ENCODE data around the gene LRRC4.

LRRC4 gene

DNA sequence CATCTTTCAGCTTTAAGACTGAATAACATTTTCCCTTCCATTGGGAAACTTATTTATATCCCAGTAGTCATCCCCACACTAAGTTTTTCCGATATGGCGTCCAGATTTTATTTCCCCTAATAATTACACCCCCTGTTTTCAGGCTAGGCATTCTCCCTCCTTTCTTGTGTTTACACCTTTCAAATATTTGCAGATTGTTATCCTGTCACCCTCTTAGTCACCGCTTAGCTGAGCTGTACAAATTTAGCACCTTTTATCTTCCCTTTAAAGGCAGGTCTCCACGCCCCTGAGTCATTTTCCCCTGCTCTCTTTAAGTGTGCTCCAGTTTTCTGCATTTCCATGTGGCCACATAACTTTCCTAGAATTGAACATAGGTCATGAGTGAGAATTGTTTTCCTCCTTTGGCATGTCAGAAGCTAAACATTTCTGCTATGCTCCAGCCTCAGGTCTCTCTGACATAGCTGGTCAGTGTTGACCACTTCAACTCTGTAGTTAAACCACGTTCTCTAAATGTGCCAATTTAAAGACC is 47.4 kb downstream of the LRRC4 start:
- TF ChIP-seq, protein P1, sequence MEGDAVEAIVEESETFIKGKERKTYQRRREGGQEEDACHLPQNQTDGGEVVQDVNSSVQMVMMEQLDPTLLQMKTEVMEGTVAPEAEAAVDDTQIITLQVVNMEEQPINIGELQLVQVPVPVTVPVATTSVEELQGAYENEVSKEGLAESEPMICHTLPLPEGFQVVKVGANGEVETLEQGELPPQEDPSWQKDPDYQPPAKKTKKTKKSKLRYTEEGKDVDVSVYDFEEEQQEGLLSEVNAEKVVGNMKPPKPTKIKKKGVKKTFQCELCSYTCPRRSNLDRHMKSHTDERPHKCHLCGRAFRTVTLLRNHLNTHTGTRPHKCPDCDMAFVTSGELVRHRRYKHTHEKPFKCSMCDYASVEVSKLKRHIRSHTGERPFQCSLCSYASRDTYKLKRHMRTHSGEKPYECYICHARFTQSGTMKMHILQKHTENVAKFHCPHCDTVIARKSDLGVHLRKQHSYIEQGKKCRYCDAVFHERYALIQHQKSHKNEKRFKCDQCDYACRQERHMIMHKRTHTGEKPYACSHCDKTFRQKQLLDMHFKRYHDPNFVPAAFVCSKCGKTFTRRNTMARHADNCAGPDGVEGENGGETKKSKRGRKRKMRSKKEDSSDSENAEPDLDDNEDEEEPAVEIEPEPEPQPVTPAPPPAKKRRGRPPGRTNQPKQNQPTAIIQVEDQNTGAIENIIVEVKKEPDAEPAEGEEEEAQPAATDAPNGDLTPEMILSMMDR (IDR thresholded peaks at IDR 0.05), result no peak
- H3K4me1 ChIP-seq (ENCODE audit: control insufficient read depth in 1 of 2, insufficient read depth in 1 of 2, low read depth in 1 of 2, low read length in 1 of 2), result no peaks in the 10 kb centered on the region
- H3K27me3 ChIP-seq, result no peaks in the 10 kb centered on the region
- no peak overlapping the region for H3K4me3 ChIP-seq (ENCODE audit: low read depth in 1 of 2, low read length in 1 of 2)
- H3K27ac ChIP-seq, result no peak overlapping the region
- H3K36me3 ChIP-seq, result peaks cover 19% of the 10 kb centered on the region
- no peaks in the 10 kb centered on the region for H3K9me3 ChIP-seq

DNA sequence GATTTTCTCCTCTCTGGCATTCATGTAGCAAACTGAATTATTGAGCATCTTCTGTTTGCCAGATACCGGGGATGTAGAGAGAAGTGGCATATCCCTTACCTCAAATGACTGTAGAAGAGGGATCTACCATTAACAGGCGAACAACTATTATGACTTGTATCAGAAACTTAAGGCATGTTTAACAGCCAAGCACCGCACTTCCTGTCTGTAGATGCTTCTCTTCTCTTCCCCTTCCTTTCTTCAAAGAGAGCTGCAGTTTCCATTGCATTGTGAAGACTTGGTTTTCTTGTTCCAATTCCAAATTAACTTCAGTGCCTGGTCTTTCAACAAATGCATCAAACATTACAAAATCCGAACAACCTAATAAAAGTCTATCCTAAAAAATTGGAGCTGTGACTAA is 49.3 kb downstream of the LRRC4 start:
- Histone ChIP-seq H3K4me3 (ENCODE audit: low read depth in 1 of 2, low read length in 1 of 2) (no peak overlapping the region), H3K36me3 (peaks cover 19% of the 10 kb centered on the region)
- TF ChIP-seq, protein P1 (IDR thresholded peaks at IDR 0.05), result no peak

DNA sequence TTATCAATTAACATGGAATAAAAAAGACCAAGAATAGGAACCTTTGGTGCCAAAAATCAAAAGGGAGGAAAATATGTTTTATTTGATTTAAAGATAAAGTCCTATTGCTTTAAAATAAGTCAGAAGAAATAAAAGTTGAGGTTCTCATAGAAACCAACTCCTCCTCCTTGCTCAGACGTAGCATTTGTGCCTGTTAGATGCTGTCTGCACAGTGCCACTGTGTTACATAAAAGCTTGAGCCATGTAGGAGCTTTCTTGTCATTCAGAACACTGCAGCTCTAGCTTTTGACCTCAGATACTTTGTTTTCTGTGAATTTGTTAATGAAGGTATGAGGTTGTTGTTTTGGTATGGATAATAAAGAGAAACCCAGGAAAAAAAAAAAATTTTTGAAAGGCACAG is 50.3 kb downstream of the LRRC4 start:
- Histone ChIP-seq H3K4me3 (ENCODE audit: low read depth in 1 of 2, low read length in 1 of 2) (no peak overlapping the region), H3K36me3 (peaks cover 27% of the 10 kb centered on the region), H3K27me3 (no peaks in the 10 kb centered on the region), H3K27ac (no peak overlapping the region), H3K4me1 (ENCODE audit: control insufficient read depth in 1 of 2, insufficient read depth in 1 of 2, low read depth in 1 of 2, low read length in 1 of 2) (no peaks in the 10 kb centered on the region), H3K9me3 (no peaks in the 10 kb centered on the region)
- TF ChIP-seq, protein P1 (IDR thresholded peaks at IDR 0.05), result no peak

More for the DNA sequence above, 49.3 kb downstream of the LRRC4 start:
- no peaks in the 10 kb centered on the region for H3K27me3 ChIP-seq
- H3K9me3 ChIP-seq, result no peaks in the 10 kb centered on the region
- no peaks in the 10 kb centered on the region for H3K4me1 ChIP-seq (ENCODE audit: control insufficient read depth in 1 of 2, insufficient read depth in 1 of 2, low read depth in 1 of 2, low read length in 1 of 2)
- H3K27ac ChIP-seq, result no peak overlapping the region

DNA sequence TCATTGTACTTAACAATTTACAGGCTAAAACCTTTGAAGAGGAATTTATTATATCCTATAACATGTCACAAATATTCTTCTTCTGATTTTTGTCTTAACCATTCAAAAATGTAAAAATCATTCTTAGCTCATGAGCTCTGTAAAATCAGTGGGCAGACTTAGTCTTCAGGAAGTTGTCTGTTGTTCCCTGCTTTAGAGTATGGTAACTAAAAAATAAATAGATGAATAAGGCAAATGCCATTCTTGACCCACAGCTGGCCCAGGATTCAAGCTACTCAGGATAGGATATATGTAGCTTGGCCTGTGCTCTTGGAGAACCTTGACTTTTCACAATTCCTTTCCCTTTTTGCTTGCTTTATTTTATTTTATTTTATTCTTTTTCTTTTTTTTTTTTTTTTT is 51.5 kb downstream of the LRRC4 start:
- no peak overlapping the region for H3K27ac ChIP-seq
- TF ChIP-seq, protein P1 (IDR thresholded peaks at IDR 0.05), result no peak
- H3K9me3 ChIP-seq, result no peaks in the 10 kb centered on the region
- H3K27me3 ChIP-seq, result no peaks in the 10 kb centered on the region
- peaks cover 18% of the 10 kb centered on the region for H3K36me3 ChIP-seq
- H3K4me3 ChIP-seq (ENCODE audit: low read depth in 1 of 2, low read length in 1 of 2), result no peak overlapping the region
- H3K4me1 ChIP-seq (ENCODE audit: control insufficient read depth in 1 of 2, insufficient read depth in 1 of 2, low read depth in 1 of 2, low read length in 1 of 2), result no peaks in the 10 kb centered on the region

DNA sequence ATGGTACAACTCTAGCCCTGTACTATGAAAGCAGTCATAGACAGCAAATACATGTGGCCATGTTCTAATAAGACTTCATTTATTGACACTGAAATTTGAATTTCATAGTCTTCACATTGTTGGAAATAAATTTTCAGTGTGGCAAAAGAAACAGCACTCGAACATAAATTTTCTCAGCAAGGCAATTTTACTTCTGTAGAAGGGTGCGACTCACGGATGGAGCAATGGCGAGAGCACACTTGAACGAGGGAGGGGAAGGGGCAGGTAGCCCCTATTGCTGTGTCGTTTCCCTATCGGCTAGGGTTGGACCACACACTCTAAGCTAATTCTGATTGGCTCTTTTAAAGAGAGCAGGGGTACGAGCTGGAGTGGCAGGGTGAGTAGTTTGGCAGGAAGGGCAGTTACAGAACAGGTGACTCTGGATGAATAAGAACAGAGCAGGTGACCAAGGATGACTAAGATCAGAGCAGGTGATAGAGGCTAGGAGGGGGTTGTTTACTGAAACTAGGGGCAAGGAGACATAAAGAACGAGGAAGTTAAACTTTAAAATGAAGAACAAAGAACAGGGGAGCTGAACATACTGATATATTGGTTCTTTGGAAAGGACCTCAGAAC is 52.0 kb downstream of the LRRC4 start:
- TF ChIP-seq, protein P1 (IDR thresholded peaks at IDR 0.05), result no peak
- Histone ChIP-seq H3K36me3 (peaks cover 18% of the 10 kb centered on the region), H3K4me3 (ENCODE audit: low read depth in 1 of 2, low read length in 1 of 2) (no peak overlapping the region), H3K9me3 (no peaks in the 10 kb centered on the region), H3K4me1 (ENCODE audit: control insufficient read depth in 1 of 2, insufficient read depth in 1 of 2, low read depth in 1 of 2, low read length in 1 of 2) (no peaks in the 10 kb centered on the region), H3K27me3 (no peaks in the 10 kb centered on the region), H3K27ac (no peak overlapping the region)
